HCT116 (cell line): Measurements from ENCODE around the gene VEZF1. TPM values are rescaled to one million over a fixed set of nuclear protein-coding genes. Genes with fewer than 3 reads are reported as not detected.

Experiments
- ATAC-seq: fragments of 200-7000 bp; cut with Tn5 transposase; 2 replicates; pipeline ENCODE4 v1.9.1; 2020; ENCODE audit warnings: mild to moderate bottlenecking, moderate library complexity
- BruUV-seq: library from RNA; stranded (reverse); fragments of 400-500 nt; replicated peaks from 2 replicates; lab custom pipeline; 2021; lab: Mats Ljungman, UMichigan
- CTCF ChIA-PET: fragments of 300-600 bp; sonication (Branson Sonifier 250); formaldehyde crosslinking; loops from one replicate; lab custom pipeline; 2021; ENCODE audit warnings: antibody characterized with exemption; lab: Charles Lee
- POLR2A ChIA-PET: fragments of 300-600, 350-600 bp; sonication (Branson Sonifier 250); formaldehyde crosslinking; loops from one replicate; lab custom pipeline; 2021; ENCODE audit warnings: antibody characterized with exemption; lab: Charles Lee
- RAD21 ChIA-PET, 2 experiments: fragments of 300-600 bp; sonication (Branson Sonifier 250); formaldehyde crosslinking; loops; one replicate each; lab custom pipeline; 2023; ENCODE audit warnings: low total read pairs in 2 of 2; ENCODE audit not compliant: uncharacterized antibody in 2 of 2, unreplicated experiment in 2 of 2, low non-redundant PET in 1 of 2; lab: Charles Lee
- DNase-seq: peaks from one replicate; pipeline ENCODE4 v3.0.0-alpha.2; 2010; ENCODE audit warnings: low read depth, low spot score
- H2AFZ ChIP-seq: fragments of 200-600 bp; shearing (Covaris generic), sonication (generic); 2 replicates; pipeline ENCODE4 v1.6.1; 2017; ENCODE audit warnings: low read depth, mixed run types, mixed read lengths, antibody characterized with exemption, low read length; ENCODE audit not compliant: poor library complexity, severe bottlenecking
- H3K27ac ChIP-seq: 2 replicates; pipeline ENCODE4 v1.5.1; 2012; ENCODE audit warnings: low read depth, low read length
- H3K27me3 ChIP-seq: fragments of 200-600 bp; sonication (generic); 2 replicates; pipeline ENCODE4 v1.6.1; 2016; ENCODE audit warnings: mixed run types, low read length, mixed read lengths; ENCODE audit not compliant: insufficient read depth
- H3K36me3 ChIP-seq, 2 experiments: fragments of 200-500 bp in 1 of 2; fragments of 200-600 bp in 1 of 2; sonication (Bioruptor generic) in 1 of 2; sonication (generic) in 1 of 2; 2 replicates each; pipeline versions ENCODE4 v1.5.1 to v1.6.1; 2014 to 2016; ENCODE audit warnings: low read length in 2 of 2, inconsistent platforms in 1 of 2, mixed read lengths in 1 of 2, mixed run types in 1 of 2; ENCODE audit not compliant: insufficient read depth in 2 of 2, control insufficient read depth in 1 of 2
- H3K4me1 ChIP-seq, 2 experiments: fragments of 200-600 bp in 1 of 2; sonication (generic) in 1 of 2; 2 replicates each; pipeline versions ENCODE4 v1.5.1 to v1.6.1; 2012 to 2017; ENCODE audit warnings: low read length in 2 of 2, inconsistent platforms in 1 of 2, mild to moderate bottlenecking in 1 of 2, mixed read lengths in 1 of 2, mixed run types in 1 of 2, moderate library complexity in 1 of 2; ENCODE audit not compliant: insufficient read depth in 2 of 2, control insufficient read depth in 1 of 2
- H3K4me2 ChIP-seq: fragments of 200-600 bp; sonication (generic); 2 replicates; pipeline ENCODE4 v1.6.1; 2017; ENCODE audit warnings: mixed run types, low read length, mixed read lengths
- H3K4me3 ChIP-seq, 2 experiments: fragments of 200-600 bp in 1 of 2; sonication (generic) in 1 of 2; replicated peaks in 1 of 2; 2 replicates each; pipeline ENCODE4 v1.5.1; 2011 to 2016; ENCODE audit warnings: low read length in 2 of 2, control low read depth in 1 of 2, low read depth in 1 of 2, mild to moderate bottlenecking in 1 of 2, mixed read lengths in 1 of 2, mixed run types in 1 of 2
- H3K79me2 ChIP-seq: fragments of 200-600 bp; sonication (generic); 2 replicates; pipeline ENCODE4 v1.6.1; 2017; ENCODE audit warnings: mild to moderate bottlenecking, mixed run types, low read length, moderate library complexity, mixed read lengths; ENCODE audit not compliant: insufficient read depth
- H3K9ac ChIP-seq: fragments of 200-600 bp; sonication (generic); 2 replicates; pipeline ENCODE4 v1.6.1; 2016; ENCODE audit warnings: low read length, mixed read lengths
- H3K9me2 ChIP-seq: fragments of 200-600 bp; sonication (generic), shearing (Covaris generic); 2 replicates; pipeline ENCODE4 v1.6.1; 2017; ENCODE audit warnings: mixed run types, mild to moderate bottlenecking, moderate library complexity; ENCODE audit not compliant: insufficient read depth
- H3K9me3 ChIP-seq, 2 experiments: fragments of 200-500 bp in 1 of 2; fragments of 200-600 bp in 1 of 2; sonication (Bioruptor generic) in 1 of 2; sonication (generic) in 1 of 2; 2 replicates each; pipeline ENCODE4 v1.6.1; 2014 to 2017; ENCODE audit warnings: low read length in 2 of 2, mixed read lengths in 2 of 2, inconsistent platforms in 1 of 2, low read depth in 1 of 2, mild to moderate bottlenecking in 1 of 2, mixed run types in 1 of 2, moderate library complexity in 1 of 2; ENCODE audit not compliant: control insufficient read depth in 1 of 2, insufficient read depth in 1 of 2
- H4K20me1 ChIP-seq: fragments of 200-600 bp; sonication (generic), shearing (Covaris generic); 2 replicates; pipeline ENCODE4 v1.6.1; 2017; ENCODE audit warnings: mixed run types, mild to moderate bottlenecking, moderate library complexity; ENCODE audit not compliant: insufficient read depth
- CBX3 ChIP-seq: IDR thresholded peaks from 2 replicates; pipeline ENCODE4 v1.6.1; 2012; ENCODE audit warnings: low read depth
- CEBPB ChIP-seq: IDR thresholded peaks from 2 replicates; pipeline ENCODE4 v1.6.1; 2012; ENCODE audit warnings: low read depth
- EGR1 ChIP-seq: IDR thresholded peaks from 2 replicates; pipeline ENCODE4 v1.6.1; 2012; ENCODE audit warnings: low read depth
- JUND ChIP-seq: IDR thresholded peaks from 2 replicates; pipeline ENCODE4 v1.6.1; 2012
- POLR2AphosphoS5 ChIP-seq: IDR thresholded peaks from 2 replicates; pipeline ENCODE4 v1.6.1; 2011; ENCODE audit warnings: mild to moderate bottlenecking, low read depth, low read length, moderate library complexity
- RAD21 ChIP-seq: IDR thresholded peaks from 2 replicates; pipeline ENCODE4 v1.6.1; 2012; ENCODE audit warnings: low read depth, mild to moderate bottlenecking
- SIN3A ChIP-seq: IDR thresholded peaks from 2 replicates; pipeline ENCODE4 v1.6.1; 2012; ENCODE audit warnings: low read depth
- YY1 ChIP-seq: IDR thresholded peaks from 2 replicates; pipeline ENCODE4 v1.6.1; 2011; ENCODE audit warnings: low read length, low read depth, moderate library complexity, mild to moderate bottlenecking; ENCODE audit not compliant: insufficient replicate concordance; ENCODE audit errors: extremely low read depth
- ZFX ChIP-seq: fragments of 450-650 bp; IDR thresholded peaks from 2 replicates; pipeline ENCODE4 v1.6.1; 2017
- intact Hi-C: fragments of 100-400 bp; cut with micrococcal nuclease; formaldehyde crosslinking; loops from 2 replicates; pipeline ENCODE4 v1.10.0; 2022
- total RNA-seq: library from RNA; stranded (reverse); gene quantifications from one replicate; pipeline ENCODE4 v1.2.1, GENCODE V29; 2021; ENCODE audit not compliant: unreplicated experiment

VEZF1 gene
- total RNA-seq, 1 experiment from 2014 or later: 70.2 TPM

- no peaks in the 10 kb centered on the region for H3K9me3 ChIP-seq
- H4K20me1 ChIP-seq: peaks cover 25% of the 10 kb centered on the region; the same call in 1 of the 2 replicates
- ChIA-PET POLR2A (interaction anchor here (0.7 to 2.5 kb wide), 25 partner anchors 9 to 158 kb away, joined by 3 to 33 read pairs (median 5); partner anchors contain the start of genes DYNLL2 and MRPS23), CTCF (interaction anchor here (1.1 to 2.4 kb wide), 4 partner anchors 9 to 149 kb away, joined by 3 to 11 read pairs (median 6); no protein-coding TSS in a partner anchor), RAD21 (no interaction called here)
- peaks cover 40% of the 10 kb centered on the region for H3K79me2 ChIP-seq
- H2AFZ ChIP-seq: peak overlapping the region; percentile 34
- H3K4me3 ChIP-seq: peak overlapping the region; percentile 88 to 94
- ATAC-seq (peak; percentile 30), DNase-seq (no peak)
- H3K27ac ChIP-seq: peak overlapping the region; percentile 100
- H3K9ac ChIP-seq: peak overlapping the region; percentile 96
- peak; percentile 7; the same call in 1 of the 2 replicates for TF ChIP-seq CBX3
- no peak for TF ChIP-seq EGR1
- TF ChIP-seq ZFX: no peak
- no peak; the same call in none of the 2 replicates for TF ChIP-seq POLR2AphosphoS5
- peak; percentile 27; the same call in 1 of the 2 replicates for TF ChIP-seq RAD21
- TF ChIP-seq SIN3A: peak; percentile 3
- TF ChIP-seq JUND: 0 out of 2 replicates have a peak, but pooled peaks have one; percentile 9
- TF ChIP-seq CEBPB: no peak
- no peak for TF ChIP-seq YY1
- TSS peak; percentile 81 for BruUV-seq
- no peaks in the 10 kb centered on the region for H3K9me2 ChIP-seq
- no peaks in the 10 kb centered on the region for H3K27me3 ChIP-seq
- intact Hi-C loops: loop anchor here (1.0 kb wide), 1 partner anchor 76 kb away; no protein-coding TSS in a partner anchor
- peaks cover 25 to 33% of the 10 kb centered on the region in 2 experiments for H3K36me3 ChIP-seq
- H3K4me1 ChIP-seq: peaks cover 24 to 38% of the 10 kb centered on the region in 2 experiments
- peak overlapping the region; percentile 82 for H3K4me2 ChIP-seq
These were observed 20.0 kb upstream of the VEZF1 start for GRCh38 chr17:58007781-58008706.
